GM19452 (cell line): ENCODE data around the gene SPAG16.

ENCODE experiments used
- ATAC-seq: cut with Tn5 transposase; IDR thresholded peaks from one replicate; pipeline ENCODE4 v1.9.1; 2021; ENCODE audit not compliant: unreplicated experiment

Gene SPAG16

DNA sequence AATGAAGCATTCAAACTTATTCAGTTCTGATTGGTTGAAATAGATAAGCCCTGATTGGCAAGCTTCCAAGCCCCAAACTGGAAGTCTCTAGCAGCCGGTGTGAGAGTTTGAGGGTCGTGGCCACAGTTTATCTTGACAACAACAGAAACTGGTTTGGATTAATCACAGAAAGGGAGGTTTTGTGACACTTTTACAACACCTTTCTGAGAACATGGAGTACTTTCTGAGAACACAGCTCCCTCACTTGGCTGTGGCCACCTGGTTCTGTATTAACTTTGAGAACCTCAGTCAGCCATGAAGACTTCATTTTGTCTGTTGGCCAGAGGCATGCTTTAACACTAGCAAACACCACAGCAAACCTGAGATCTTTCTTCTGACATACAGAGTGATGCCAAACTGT, 845.9 kb downstream of the SPAG16 start:
- ATAC-seq: no peak

DNA sequence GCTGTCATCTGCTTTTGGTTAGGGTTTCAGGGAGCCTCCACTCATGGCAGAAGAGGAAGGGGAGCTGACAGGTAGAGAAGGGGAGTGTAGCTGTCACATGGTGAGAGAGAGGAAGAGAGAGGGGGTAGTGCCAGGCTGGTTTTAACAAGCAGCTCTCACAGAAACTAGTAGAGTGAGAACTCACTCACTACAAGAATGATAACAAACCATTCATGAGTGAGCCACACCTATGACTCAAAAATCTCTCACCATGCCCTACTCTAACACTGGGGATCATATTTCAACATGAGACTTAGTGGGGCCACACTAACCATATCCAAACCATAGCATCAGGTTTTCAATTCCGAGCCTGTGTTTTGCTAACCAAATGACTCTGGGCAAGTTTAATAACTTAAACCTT, 851.7 kb downstream of the SPAG16 start:
- ATAC-seq: no peak

DNA sequence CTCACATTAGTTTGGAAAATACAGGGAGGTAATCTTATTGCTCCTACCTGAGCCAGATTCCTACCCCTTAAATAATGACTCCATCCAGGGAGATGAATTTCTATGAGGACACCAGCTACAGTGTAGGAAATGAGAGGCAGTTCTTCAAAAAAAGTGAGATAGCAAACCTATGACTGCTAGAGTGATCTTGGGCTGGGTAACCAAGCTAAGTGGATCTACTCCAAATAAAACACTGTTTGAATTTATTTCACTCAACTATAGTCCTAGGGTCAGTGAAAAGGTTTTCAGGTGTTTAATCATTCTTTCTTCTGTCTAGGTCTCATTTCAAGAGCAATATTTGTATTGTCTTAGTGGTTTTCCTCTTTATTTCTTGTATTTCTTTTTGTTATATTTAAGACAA, 854.5 kb downstream of the SPAG16 start:
- ATAC-seq: no peak

DNA sequence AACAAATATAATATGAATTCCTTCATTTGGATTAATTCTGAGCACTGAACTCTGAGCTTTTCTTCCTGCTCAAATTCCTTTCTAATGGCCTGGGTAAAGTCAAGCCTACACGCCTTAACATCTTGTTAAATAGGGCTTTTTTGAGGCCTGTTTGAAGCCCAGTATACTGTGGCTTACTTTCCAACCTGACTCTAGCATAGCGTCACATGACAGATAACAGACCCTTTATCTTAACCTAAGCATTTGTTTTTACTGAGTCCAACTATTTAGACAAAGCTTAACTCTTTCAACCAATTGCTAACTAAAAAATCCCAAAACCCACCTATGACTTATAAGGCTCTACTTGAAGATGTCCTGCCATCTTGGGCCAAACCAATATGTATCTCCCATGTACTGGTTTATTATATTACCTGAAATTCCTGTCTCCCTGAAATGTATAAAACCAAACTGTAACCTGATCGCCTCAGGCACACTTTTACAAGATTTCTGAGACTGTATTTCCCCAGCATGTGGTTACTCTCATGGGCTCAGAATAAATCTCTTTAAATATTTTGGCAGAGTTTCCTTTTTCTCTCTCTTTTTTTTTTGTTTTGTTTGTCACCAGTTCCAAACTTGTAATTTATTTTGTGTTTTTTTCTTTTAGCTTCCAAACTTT, 855.5 kb downstream of the SPAG16 start:
- ATAC-seq: no peak

DNA sequence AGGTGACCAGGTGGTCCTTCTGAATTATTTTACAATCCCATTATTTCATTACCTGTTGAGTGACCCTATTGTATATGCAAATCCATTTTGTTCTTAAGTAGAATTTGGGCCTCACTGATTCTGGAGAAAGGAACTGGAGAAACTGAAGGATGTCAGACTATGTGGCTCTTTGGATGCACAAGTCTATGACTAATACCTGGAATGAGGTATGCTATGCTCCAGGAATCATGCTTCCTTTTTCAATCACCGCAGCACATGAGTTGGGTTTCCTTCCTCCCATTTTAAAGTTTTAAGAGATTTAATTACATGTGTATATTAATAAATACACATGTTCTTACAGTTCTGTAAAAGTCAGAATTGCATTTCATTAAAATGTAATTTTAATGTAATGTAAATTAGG, 872.7 kb downstream of the SPAG16 start:
- no peak for ATAC-seq

DNA sequence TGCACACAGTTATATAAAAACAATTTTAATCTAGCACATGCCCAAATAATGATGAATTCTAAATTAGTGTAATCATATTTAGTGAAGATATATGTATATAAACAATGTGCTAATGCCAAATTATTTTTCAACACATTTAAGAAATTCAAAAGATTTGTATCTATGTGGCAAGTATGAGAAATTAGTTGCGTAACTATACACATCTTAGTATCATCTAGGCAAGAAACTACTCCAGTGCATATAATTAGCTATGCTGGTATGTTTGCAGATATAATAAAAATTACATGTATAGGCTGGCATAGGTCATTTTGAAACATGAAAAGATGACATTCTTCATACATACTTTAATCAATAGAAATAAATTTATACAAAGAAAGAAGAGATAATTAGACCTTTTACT, 874.6 kb downstream of the SPAG16 start:
- ATAC-seq: no peak

DNA sequence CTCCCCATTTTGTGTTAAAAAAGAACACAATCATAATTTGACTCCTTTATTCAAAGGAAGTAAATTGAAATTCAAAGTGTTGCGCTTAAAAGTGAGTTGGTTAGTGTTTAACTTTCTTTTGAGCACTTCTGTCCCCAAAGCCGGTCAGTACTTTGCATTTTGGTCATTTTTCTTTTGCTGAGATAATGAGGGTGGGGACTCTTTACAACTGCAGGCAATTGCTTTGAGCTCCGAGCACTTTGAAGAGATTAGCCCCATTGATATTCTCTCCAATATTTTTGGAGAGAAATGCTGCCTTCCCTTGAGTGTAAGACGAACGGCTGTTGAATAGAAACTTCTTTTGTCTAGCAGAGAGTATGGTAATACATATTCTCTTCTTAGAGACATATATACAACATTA, 885.0 kb downstream of the SPAG16 start:
- ATAC-seq: no peak

DNA sequence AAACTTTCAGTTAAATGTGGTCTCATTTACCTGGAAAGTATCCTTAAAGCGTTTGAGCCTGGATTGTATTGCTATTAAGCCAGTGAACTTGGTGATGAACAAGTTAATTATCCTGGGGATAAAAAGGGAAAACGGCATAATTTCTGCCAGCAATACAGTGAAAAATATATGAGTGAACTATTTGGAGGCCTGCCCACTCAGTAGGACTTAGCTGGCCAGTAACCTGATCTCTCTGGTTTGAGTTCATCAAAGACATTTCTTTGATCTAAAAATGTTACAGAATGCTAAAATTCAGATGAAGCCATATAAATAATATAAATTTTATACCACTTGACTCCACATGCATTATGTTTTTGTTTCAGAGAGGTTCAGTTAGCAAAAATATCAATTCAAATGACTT, 885.5 kb downstream of the SPAG16 start:
- no peak for ATAC-seq

DNA sequence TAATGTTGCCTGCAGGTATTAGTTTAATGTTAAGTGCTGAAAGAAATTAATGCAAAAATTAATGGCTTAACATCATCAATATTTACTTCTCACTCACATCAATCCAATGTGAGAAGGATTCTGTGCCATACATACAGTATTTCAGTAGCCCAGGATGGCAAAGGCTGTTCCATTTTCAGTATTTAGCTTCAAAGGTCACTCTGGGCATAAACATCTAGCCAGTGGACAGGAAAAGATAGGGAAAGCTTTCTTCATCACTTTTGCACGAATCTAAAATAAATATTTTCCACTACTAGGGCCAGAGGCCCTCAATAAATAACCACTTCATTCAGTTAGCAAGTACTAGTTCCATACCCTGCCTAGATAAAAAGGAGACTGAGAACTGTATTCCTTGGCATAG, 890.3 kb downstream of the SPAG16 start:
- ATAC-seq: no peak

DNA sequence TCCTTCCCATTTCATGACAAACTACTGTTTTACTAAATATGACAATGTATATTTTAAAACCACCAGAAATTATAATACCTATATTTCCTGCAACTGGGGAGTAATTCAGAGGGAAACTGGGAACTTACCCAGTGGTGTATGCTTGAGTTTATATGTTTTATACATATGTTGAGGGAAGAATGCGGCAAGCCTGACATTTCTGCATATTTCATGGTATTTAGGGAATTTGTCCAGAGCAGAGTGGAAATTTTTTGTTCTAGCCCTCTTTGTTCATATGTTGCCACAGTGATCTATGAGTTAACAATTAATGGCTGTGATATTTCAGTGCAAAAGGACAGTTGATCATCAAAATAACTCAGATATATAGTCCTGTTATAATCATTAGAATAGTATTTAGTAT, 895.8 kb downstream of the SPAG16 start:
- no peak for ATAC-seq

DNA sequence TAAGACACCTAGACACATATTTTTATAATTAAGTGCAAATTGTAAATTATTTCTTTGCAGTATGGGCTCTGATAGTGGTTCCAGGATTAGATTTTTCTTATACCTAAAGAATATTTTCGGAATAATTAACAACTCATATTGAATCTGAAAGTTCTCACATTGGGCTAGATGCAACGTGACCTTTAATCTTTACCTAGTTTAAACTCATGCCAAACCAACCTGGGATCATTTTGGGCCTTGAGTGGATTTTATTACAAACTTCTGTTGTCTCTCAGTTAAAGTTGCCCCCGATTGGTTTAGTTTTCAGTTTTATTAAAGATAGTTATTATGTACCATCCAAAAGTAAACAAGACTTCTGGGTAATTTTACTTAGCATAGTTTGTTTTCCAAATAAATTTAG, 896.4 kb downstream of the SPAG16 start:
- no peak for ATAC-seq

DNA sequence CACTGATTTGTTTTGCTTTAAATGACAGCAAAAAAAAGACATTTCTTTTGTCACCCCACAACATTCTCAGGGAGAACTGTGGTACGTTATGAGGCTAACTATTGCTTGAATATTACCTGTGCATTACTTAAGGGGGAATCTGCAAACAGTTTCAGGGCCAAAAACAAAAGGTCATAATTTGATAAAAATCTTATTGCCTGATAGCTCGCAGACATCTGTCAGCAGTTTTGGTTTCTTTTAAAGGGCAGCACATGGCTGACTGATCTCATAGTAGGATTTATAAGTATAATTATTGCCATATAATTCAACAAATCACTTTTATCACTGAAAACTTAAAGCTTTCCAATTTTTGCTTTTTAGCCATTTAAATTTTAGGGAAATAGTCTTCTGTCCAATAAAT, 900.2 kb downstream of the SPAG16 start:
- no peak for ATAC-seq

DNA sequence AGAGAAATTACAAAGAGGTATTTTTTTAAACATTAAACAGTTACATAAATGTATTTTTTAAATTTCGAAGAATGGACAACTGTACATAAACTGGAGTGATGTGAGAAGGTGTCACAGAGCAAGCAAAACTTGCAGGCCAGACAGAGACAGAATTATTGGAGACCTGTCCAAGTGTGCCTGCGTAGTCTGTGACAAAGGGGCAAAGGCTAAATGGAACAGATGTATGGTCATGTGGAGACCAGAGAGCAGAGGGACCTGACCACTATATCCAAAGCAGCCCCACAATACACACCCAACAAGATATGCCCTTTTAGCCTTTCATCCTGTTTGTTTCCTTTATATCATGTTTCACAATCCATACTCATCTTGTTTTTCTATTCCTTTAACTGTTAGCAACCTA, 901.3 kb downstream of the SPAG16 start:
- ATAC-seq: no peak

DNA sequence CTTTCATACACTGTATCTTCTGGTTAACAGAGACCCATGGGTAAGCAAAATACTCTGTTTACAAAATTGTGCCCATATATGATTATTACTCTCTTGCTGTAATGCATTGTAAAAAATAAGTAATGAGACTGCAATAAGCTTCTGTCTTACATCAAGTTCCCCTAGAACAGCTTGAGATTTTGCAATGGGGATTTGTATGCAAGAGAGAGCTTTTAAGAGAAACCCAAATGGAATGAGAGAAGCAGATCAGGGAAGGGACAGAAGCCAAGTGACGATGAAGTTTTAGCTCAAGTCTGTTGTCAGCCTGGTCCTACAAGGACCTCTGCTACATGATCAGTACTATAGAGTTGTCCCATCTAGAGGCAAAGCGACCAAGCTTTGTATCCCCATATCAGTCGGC, 908.4 kb downstream of the SPAG16 start:
- ATAC-seq: no peak

DNA sequence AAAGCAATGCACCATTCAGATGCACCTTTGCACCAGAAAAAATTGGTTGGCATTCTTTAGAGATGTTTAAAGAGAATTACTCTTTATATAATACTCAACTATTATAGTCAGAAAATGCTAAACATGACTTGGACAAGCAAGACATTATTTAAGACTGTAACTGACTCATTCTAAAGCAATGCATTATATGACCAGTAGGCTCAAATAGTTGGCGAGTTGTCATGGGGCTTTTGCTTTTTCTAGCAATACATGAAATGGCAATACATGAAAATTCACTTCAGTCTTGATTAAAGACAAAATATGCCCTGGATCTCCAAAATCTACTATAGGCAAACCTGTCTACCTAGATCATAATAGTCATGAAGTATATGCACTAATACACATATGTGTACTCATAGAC, 909.7 kb downstream of the SPAG16 start:
- ATAC-seq: no peak

DNA sequence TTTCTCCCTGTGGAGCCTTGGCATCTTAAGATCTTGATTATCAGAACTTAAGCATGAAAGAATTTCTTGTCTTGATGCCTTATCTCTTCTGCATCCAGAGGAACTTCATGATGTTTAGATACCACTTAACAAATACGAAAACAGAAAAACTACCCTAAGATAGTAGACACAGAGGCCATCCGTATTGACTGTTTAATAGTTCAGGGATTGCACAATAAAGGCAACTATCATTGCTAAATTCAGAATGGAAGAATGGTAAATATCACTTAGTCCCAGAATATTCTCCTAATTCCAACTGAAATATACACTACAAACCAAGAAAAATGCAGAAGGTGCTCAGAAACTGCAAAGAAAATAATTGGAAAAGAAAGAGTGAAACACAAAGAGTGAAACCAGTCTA, 912.0 kb downstream of the SPAG16 start:
- ATAC-seq: no peak

DNA sequence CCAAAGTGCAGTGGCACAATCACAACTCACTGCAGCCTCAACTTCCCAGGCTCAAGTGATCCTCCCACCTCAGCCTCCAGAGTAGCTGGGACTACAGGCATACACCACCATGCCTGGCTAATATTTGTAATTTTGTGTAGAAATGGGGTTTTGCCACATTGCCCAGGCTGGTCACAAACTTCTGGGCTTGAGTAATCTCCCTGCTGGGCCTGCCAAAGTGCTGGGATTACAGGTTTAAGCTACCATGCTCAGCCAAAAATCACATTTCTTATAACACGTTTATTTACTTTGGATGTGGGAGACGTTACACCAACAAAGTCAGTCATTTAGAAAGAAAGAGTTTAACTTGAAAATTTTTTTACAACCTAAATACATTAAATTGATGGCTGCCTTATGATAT, 917.6 kb downstream of the SPAG16 start:
- ATAC-seq: no peak

DNA sequence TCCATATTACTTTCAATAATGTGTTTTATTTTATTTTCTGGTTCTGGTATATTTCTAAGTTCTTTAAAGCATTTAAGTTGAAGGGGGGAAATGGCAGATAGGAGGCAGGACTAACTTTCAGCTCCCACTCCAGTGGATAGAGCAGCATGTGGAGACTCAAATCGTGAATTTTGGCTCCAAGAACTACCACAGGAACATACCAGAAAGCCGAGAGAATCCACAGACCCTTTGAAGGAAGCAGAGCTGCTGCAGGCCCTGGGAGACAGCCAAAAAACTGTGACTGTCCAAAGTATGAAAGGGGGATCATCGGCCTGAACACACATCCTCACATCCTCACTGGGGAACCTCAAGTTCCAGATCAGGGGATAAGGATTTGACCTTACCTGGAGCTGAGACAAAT, 919.0 kb downstream of the SPAG16 start:
- ATAC-seq: no peak

DNA sequence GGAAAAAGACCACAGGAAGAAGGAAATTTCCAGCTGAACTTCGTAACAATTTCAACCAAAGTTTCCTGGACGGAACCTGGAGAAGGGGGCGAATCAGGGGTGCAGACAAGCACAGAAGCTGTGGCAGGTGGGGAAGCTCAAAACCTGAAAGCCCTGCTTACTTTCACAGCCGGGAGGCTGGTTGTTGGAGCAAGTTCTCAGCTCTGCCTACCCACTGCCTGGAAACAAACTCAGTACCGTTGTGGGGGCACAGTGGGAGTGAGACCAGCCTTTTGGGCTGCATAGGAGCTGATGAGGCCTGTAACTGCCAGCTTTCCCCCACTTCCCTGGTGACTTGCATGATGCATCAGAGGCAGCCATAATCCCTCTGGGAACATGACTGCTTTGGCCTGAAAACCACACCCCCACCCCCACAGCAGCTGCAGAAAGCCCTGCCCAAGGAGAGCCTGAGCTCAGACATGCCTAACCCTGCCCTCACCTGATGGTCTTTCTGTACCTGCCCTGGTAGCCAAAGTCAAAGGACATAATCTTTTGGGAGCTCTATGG, 919.6 kb downstream of the SPAG16 start:
- no peak for ATAC-seq

DNA sequence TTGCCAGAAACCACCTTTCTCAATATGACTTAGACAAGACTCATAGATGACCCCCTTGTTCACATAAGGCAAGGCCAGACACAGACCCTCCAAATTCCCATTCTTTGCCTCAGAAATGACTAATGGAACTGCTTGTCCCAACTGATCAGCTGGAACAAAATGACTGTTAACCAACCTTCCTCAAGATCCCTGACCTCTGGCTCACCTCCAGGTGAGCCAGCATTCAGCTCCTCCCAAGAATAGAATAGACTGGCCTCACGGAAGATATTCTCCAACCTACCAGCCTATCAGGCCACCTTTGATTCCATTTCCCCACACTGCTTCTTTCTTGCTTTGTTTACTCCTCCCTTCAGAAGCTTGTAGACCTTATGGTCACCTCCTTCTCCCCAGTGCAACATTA, 930.8 kb downstream of the SPAG16 start:
- no peak for ATAC-seq

DNA sequence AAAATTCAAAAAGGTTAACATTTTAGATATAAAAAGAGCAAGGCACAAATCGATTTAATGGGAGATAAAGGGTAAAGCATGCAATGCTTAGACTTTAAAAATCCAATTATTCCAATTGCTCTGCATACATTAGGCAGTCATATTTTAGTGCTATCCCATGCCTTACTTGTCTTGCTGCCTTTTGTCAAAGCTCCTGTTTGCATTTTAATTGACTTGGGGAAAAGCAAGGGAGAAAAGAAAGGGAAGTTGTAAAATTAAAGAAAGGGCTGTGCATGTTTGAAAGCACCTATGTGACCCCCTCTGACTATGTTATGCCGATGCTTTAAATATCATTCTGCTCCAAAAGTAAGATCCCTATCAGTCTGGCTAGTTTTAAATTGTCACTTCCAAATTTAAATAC, 932.9 kb downstream of the SPAG16 start:
- ATAC-seq: no peak

DNA sequence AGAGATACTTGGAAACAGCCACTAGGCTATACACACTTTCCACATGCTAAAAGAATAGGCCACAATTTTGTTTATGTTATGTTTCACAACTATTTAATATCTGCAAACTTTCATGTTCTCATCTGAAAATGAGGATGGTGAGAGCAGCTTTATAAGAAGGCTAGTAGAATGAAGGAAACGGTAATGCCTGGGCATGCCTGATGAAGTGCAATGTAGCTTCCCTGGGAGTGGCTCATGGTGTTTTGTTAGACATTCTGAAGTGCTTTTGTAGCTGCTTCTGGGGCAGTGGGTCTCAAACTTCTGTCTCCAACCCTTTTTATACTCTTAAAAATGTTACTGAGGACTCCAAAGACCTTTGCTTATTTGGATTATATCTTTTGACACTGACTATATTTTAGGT, 933.3 kb downstream of the SPAG16 start:
- no peak for ATAC-seq

DNA sequence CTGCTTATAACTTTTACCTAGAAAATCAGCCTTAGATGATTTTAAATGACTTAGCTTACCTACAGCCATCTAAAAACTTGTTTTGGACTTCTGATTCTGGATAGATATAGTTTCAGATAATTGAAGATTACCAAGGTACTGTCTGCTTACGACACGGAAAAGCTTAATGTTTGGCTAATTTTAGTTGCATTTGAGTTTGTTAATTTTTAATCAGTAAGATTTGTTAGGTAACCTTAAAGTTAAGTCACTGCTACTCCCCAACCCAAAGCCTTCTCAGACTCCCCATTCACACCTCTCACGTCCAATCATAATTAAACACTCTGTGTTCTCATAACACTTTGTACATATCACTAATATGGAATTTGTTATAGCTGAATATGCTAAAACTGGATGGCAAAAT, 936.0 kb downstream of the SPAG16 start:
- no peak for ATAC-seq
